DND-41 (cell line): ENCODE data around the gene ZNF786.
"Not testable (repeated sequence)": the region's sequence is repeated elsewhere in the genome, so short reads cannot be mapped to it uniquely, and the experiment has no call there.

Experiments used
- ATAC-seq: fragments of 200-7000 bp; cut with Tn5 transposase; 3 replicates; pipeline ENCODE4 v1.9.1; 2021; ENCODE audit warnings: low read depth; ENCODE audit not compliant: insufficient read depth
- DNase-seq: peaks from one replicate; pipeline ENCODE4 v3.0.0-alpha.2; 2020
- H2AFZ ChIP-seq: 2 replicates; pipeline ENCODE4 v1.6.0; 2012; ENCODE audit warnings: low read depth, low read length
- H3K27ac ChIP-seq: 2 replicates; pipeline ENCODE4 v1.5.1; 2012; ENCODE audit warnings: low read length, inconsistent platforms
- H3K27me3 ChIP-seq: fragments of 200-600 bp; sonication (generic); 2 replicates; pipeline ENCODE4 v1.6.0; 2012; ENCODE audit warnings: low read length, mild to moderate bottlenecking, inconsistent platforms; ENCODE audit not compliant: insufficient read depth, poor library complexity
- H3K36me3 ChIP-seq: 2 replicates; pipeline ENCODE4 v1.5.1; 2012; ENCODE audit warnings: low read length, inconsistent platforms; ENCODE audit not compliant: insufficient read depth
- H3K4me1 ChIP-seq: 2 replicates; pipeline ENCODE4 v1.5.1; 2012; ENCODE audit warnings: mild to moderate bottlenecking, low read length; ENCODE audit not compliant: insufficient read depth
- H3K4me2 ChIP-seq: 2 replicates; pipeline ENCODE4 v1.6.0; 2012; ENCODE audit warnings: mild to moderate bottlenecking, moderate library complexity, low read length, inconsistent platforms; ENCODE audit not compliant: insufficient read depth
- H3K4me3 ChIP-seq, 2 experiments: fragments of 200-600 bp in 1 of 2; shearing (Covaris generic) in 1 of 2; 2 replicates each; pipeline ENCODE4 v1.5.1; 2012 to 2016; ENCODE audit warnings: inconsistent platforms in 2 of 2, low read length in 2 of 2, mild to moderate bottlenecking in 2 of 2, low read depth in 1 of 2, moderate library complexity in 1 of 2
- H3K79me2 ChIP-seq: 2 replicates; pipeline ENCODE4 v1.6.0; 2012; ENCODE audit warnings: low read length, inconsistent platforms; ENCODE audit not compliant: insufficient read depth
- H3K9ac ChIP-seq: 2 replicates; pipeline ENCODE4 v1.6.0; 2012; ENCODE audit warnings: low read depth, mild to moderate bottlenecking, inconsistent platforms, low read length, moderate library complexity
- H3K9me3 ChIP-seq: 2 replicates; pipeline ENCODE4 v1.5.1; 2012; ENCODE audit warnings: low read length, moderate library complexity, mild to moderate bottlenecking, inconsistent platforms; ENCODE audit not compliant: insufficient read depth, severe bottlenecking
- H4K20me1 ChIP-seq: 2 replicates; pipeline ENCODE4 v1.6.0; 2012; ENCODE audit warnings: low read length; ENCODE audit not compliant: insufficient read depth
- CTCF ChIP-seq: IDR thresholded peaks from 2 replicates; pipeline ENCODE4 v1.5.1; 2012; ENCODE audit warnings: borderline replicate concordance, low read length, moderate library complexity, mild to moderate bottlenecking; ENCODE audit not compliant: poor library complexity, severe bottlenecking; ENCODE audit errors: extremely low read depth
- EZH2 ChIP-seq: IDR thresholded peaks from 3 replicates; pipeline ENCODE4 v1.6.1; 2012; ENCODE audit warnings: borderline replicate concordance, low read depth, mild to moderate bottlenecking, moderate library complexity, low read length, inconsistent platforms; ENCODE audit not compliant: severe bottlenecking

The ZNF786 gene

GRCh38 chr7:149046416-149046815, 44.1 kb downstream of the ZNF786 start:
- no peak for ATAC-seq
- no peak for TF ChIP-seq CTCF
- no peak for TF ChIP-seq EZH2

GRCh38 chr7:149043936-149044335, 46.6 kb downstream of the ZNF786 start:
- TF ChIP-seq CTCF (no peak), EZH2 (no peak)

More at GRCh38 chr7:149046416-149046815, 44.1 kb downstream of the ZNF786 start:
- Histone ChIP-seq H3K9me3 (no peaks in the 10 kb centered on the region), H2AFZ (no peak overlapping the region; the same call in 1 of the 2 replicates), H3K27ac (no peak overlapping the region), H3K4me1 (no peaks in the 10 kb centered on the region), H3K4me3 (no peak overlapping the region), H3K4me2 (no peak overlapping the region), H3K27me3 (no peaks in the 10 kb centered on the region), H3K9ac (no peak overlapping the region), H3K79me2 (no peaks in the 10 kb centered on the region), H3K36me3 (no peaks in the 10 kb centered on the region), H4K20me1 (no peaks in the 10 kb centered on the region)
- DNase-seq: no peak

GRCh38 chr7:149041350-149041749, 49.2 kb downstream of the ZNF786 start:
- Histone ChIP-seq H3K9ac (no peak overlapping the region), H3K27me3 (no peaks in the 10 kb centered on the region), H3K79me2 (no peaks in the 10 kb centered on the region), H3K9me3 (no peaks in the 10 kb centered on the region), H3K4me2 (no peak overlapping the region), H3K36me3 (no peaks in the 10 kb centered on the region), H2AFZ (no peak overlapping the region), H3K27ac (no peak overlapping the region), H3K4me3 (no peak overlapping the region), H3K4me1 (no peaks in the 10 kb centered on the region), H4K20me1 (no peaks in the 10 kb centered on the region)
- no peak for ATAC-seq
- DNase-seq: no peak
- TF ChIP-seq CTCF: no peak
- no peak for TF ChIP-seq EZH2

More at GRCh38 chr7:149043936-149044335, 46.6 kb downstream of the ZNF786 start:
- no peaks in the 10 kb centered on the region for H3K36me3 ChIP-seq
- H2AFZ ChIP-seq: no peak overlapping the region
- H3K4me2 ChIP-seq: no peak overlapping the region
- no peaks in the 10 kb centered on the region for H3K27me3 ChIP-seq
- DNase-seq (no peak), ATAC-seq (no peak)
- no peak overlapping the region for H3K9ac ChIP-seq
- no peaks in the 10 kb centered on the region for H3K79me2 ChIP-seq
- H4K20me1 ChIP-seq: no peaks in the 10 kb centered on the region
- no peaks in the 10 kb centered on the region for H3K4me1 ChIP-seq
- no peak overlapping the region for H3K27ac ChIP-seq
- H3K9me3 ChIP-seq: no peaks in the 10 kb centered on the region
- H3K4me3 ChIP-seq: no peak overlapping the region

- H3K9ac ChIP-seq, DNase-seq, ATAC-seq, H3K36me3 ChIP-seq, H3K27ac ChIP-seq, H3K9me3 ChIP-seq, H4K20me1 ChIP-seq, H3K4me3 ChIP-seq, H3K4me1 ChIP-seq, H3K4me2 ChIP-seq, H3K27me3 ChIP-seq, H3K79me2 ChIP-seq, H2AFZ ChIP-seq: not testable (repeated sequence)
Measured at GRCh38 chr7:149038641-149039040, 51.9 kb downstream of the ZNF786 start.
